Vagina (tissue), 2 donors: ENCODE measurements around the gene ZNF660.

Source experiments
- CTCF ChIP-seq, 3 experiments: fragments of 450-650 bp in 2 of 3; fragments of 200-600 bp in 1 of 3; sonication (generic) in 1 of 3; IDR thresholded peaks; one replicate each; pipeline ENCODE4 v1.5.1; 2017 to 2019; ENCODE audit warnings: antibody characterized with exemption in 3 of 3, mild to moderate bottlenecking in 2 of 3, moderate library complexity in 2 of 3
- POLR2AphosphoS5 ChIP-seq, 2 donors: sonication (generic); formaldehyde crosslinking; IDR thresholded peaks; one replicate each; pipeline ENCODE4 v1.9.0; 2017; ENCODE audit warnings: antibody characterized with exemption in 2 of 2, mild to moderate bottlenecking in 2 of 2, low read depth in 1 of 2; ENCODE audit not compliant: insufficient read depth in 1 of 2

DNA sequence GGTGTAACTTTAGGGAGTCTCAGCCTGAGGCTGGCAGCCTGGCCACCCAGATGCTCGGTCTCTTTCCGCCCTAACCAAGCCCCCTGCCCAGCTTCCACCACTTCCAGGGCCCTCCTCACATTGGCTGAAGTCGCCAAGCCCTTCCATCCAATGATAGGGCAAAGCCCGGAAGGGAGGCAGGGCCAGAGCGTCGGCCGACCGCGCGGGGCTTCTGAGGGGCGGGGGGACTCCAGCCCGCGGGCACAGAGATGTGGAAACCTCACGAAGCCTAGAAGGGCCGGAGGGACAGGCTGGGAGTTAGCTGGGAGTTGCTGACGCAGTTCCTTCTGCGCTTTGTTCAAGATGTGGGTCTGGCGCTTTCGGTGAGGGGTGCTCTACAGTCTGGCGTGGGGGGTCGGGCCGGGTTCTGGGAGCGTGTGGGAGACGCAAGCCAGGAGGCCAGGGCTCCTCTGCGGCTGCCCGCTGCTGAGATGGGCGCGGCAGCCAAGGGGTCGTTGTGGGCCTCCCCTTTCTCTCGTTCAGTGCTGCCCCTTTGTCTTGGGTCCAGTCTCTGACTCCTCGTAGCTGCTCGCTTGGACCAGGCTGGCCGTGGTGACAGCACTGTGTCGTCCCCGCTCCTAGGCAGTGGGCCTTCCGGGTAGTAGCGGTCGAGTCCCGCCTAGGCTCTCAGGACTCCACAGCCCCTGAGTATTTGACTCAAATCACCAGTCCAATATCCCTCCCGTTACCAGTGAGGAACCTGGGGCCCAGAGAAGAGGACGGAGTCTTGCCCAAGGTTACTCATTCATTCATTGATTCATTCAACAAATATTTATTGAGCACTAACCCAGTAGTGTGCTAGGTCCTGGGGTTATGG is at the start of gene ZNF660:
- TF ChIP-seq POLR2AphosphoS5 (IDR thresholded peaks at IDR 0.05; ENCODE audit: insufficient read depth in 1 of 2, low read depth in 1 of 2) (peak in 1 of 2 donors; percentile 52), CTCF (IDR thresholded peaks at IDR 0.05) (no peak)
